Measurements from ENCODE around the gene COG7. TPM values are rescaled to one million over a fixed set of nuclear protein-coding genes. Genes with fewer than 3 reads are reported as not detected.

COG7 gene
- total and polyA plus RNA-seq, 2 of the 13 experiments (the other 11 are each of a cell fraction or from before 2014, with no cell fraction given): 12.6 to 54.5 TPM

DNA sequence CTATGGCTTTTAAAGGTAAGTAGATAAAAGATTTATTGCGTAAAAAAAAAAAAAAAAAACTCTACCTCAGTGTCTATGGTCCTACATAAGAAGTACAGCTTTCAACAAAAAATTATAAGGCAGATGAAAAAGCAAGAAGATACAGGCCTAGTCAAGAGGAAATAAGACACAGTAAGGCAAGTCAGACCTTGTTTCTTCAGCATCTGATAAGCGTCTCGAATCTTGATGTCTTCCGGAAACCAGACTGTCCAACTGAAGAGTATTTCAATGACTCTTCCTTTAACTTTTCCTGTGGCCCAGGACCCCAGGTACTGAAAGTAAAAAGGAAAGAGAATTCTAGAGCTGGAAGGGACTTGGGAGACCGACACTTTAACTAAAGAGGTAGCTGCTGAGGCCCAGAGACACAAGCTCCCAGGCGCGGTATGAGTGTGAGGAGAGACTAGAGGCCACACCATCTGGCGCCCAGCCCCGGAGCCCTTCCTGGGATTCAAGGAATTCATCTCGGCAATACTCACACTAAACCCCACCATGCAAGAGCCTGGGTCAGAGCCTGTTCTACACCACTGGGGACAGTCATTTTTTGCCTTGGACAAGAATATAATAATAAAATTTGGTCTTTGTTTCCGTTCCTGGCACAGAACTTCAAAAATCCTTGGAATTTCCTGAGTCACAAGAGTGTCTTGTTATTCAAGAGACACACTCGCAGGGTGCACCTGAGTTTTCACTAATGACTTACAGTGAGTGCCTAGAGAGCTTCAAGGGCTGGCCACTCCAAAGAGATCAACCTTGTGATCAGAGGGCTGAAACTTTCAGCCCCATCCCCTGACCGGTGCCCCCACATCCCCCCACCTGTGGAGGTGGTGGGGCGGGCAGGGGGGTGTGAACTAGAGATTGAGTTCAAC lies 38.8 kb upstream of the COG7 start (continued):
- TF ChIP-seq ZNF124 (CRISPR knock-in tag; IDR thresholded peaks at IDR 0.05) (no peak), CEBPB (IDR thresholded peaks at IDR 0.05; ENCODE audit: borderline replicate concordance, low read depth, low read length) (no peak)

DNA sequence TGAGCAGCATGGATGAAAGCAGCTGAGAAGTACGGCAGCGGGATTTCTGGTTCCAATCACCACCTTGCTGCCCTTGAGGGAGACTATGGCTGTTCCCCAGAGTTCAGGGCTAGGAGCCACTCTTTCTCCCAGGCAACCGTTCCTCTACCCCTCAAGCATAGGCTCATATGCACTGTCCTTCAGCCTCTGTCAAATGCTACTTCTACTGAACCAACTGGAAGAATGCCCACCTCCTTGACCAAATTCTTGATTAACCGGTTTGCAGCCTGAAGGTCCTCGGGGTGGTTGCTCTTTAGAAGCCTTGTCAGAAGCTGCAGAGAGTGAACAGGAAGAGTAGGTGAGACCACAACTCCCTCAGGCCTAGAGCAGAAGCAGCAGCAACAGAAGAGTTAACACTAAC lies 33.5 kb upstream of the COG7 start:
- peaks cover 76 to 94% of the 10 kb centered on the region in 2 experiments for H3K36me3 ChIP-seq (replicated peaks in 1 of 2; ENCODE audit: control insufficient read depth in 1 of 2, insufficient read depth in 2 of 2, low read length in 2 of 2)
- no peak for FAIRE-seq
- no TSS peak for BruUV-seq (replicated peaks)

DNA sequence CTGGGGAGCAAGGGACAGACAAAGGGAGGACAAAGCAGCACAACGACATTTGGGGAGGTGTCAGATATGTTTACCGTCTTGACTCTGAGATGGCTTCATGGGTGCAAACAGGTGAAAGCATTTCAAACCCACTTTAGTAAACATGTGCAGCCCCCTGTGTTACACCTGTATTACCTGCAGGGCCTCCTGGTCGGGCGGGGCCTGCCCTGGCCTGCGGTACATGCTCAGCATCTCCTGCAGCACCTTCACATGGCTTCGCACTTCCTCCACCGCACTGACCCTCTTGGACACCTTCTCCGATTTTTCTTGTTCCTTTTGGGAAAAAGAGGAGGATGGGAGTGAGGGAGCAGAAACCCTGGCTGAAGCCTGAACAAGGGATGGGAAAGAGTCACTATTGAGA lies 32.9 kb upstream of the COG7 start:
- FAIRE-seq (no peak), ATAC-seq (no peak; the same call in 1 of the 3 replicates), DNase-seq (ENCODE audit: low spot score) (no peak)
- H4K20me1 ChIP-seq (ENCODE audit: insufficient read depth, low read length): no peaks in the 10 kb centered on the region
- H3K9me3 ChIP-seq (ENCODE audit: low read length): no peaks in the 10 kb centered on the region
- 95% methylated on average over 8 of the region's 8 CpGs for WGBS (ENCODE audit: low lambda C conversion rate)
- intact Hi-C loops (cut with micrococcal nuclease; ENCODE audit: unreplicated experiment) (no loop called here), in situ Hi-C loops (cut with HindIII; ENCODE audit: extremely low pct_ligation_motif_present, low pct_unique_long_range_greater_than_20kb) (no loop called here)
- H3K4me3 ChIP-seq (replicated peaks in 1 of 3; ENCODE audit: insufficient read depth in 1 of 3, low read depth in 2 of 3, low read length in 3 of 3): no peak overlapping the region
- TF ChIP-seq MNT (IDR thresholded peaks at IDR 0.05) (peak; percentile 20; the same call in 1 of the 2 replicates), STAG1 (CRISPR knock-in tag; IDR thresholded peaks at IDR 0.05) (no peak)
- no peaks in the 10 kb centered on the region for H3K79me2 ChIP-seq (ENCODE audit: insufficient read depth, low read length)
- no peaks in the 10 kb centered on the region for H3K27me3 ChIP-seq (ENCODE audit: control insufficient read depth in 1 of 2, insufficient read depth in 2 of 2, low read length in 2 of 2)
- H3K4me1 ChIP-seq (ENCODE audit: insufficient read depth, low read length): no peaks in the 10 kb centered on the region
- POLR2A ChIA-PET: no interaction called here
- peaks cover 74 to 94% of the 10 kb centered on the region in 2 experiments for H3K36me3 ChIP-seq (replicated peaks in 1 of 2; ENCODE audit: control insufficient read depth in 1 of 2, insufficient read depth in 2 of 2, low read length in 2 of 2)
- CTCF ChIA-PET (ENCODE audit: low intra/inter-chr PET ratio, low total read pairs): no interaction called here
- H2AFZ ChIP-seq (ENCODE audit: low read length): no peak overlapping the region
- H3K9ac ChIP-seq (ENCODE audit: insufficient read depth, low read depth, low read length): no peak overlapping the region
- no peak overlapping the region for H3K4me2 ChIP-seq (ENCODE audit: low read depth, low read length)
- BruUV-seq (replicated peaks): no TSS peak
- H3K27ac ChIP-seq (ENCODE audit: extremely low read length, insufficient read depth, low read length): no peak overlapping the region

More for the DNA sequence above, 33.5 kb upstream of the COG7 start:
- Histone ChIP-seq H3K9me3 (ENCODE audit: low read length) (no peaks in the 10 kb centered on the region), H3K4me3 (replicated peaks in 1 of 3; ENCODE audit: insufficient read depth in 1 of 3, low read depth in 2 of 3, low read length in 3 of 3) (no peak overlapping the region), H4K20me1 (ENCODE audit: insufficient read depth, low read length) (no peaks in the 10 kb centered on the region), H3K27ac (ENCODE audit: extremely low read length, insufficient read depth, low read length) (no peak overlapping the region), H2AFZ (ENCODE audit: low read length) (no peak overlapping the region), H3K9ac (ENCODE audit: insufficient read depth, low read depth, low read length) (no peak overlapping the region), H3K27me3 (ENCODE audit: control insufficient read depth in 1 of 2, insufficient read depth in 2 of 2, low read length in 2 of 2) (no peaks in the 10 kb centered on the region), H3K4me1 (ENCODE audit: insufficient read depth, low read length) (no peaks in the 10 kb centered on the region), H3K79me2 (ENCODE audit: insufficient read depth, low read length) (no peaks in the 10 kb centered on the region), H3K4me2 (ENCODE audit: low read depth, low read length) (no peak overlapping the region)
- in situ Hi-C loops (cut with HindIII; ENCODE audit: extremely low pct_ligation_motif_present, low pct_unique_long_range_greater_than_20kb): no loop called here
- DNase-seq (ENCODE audit: low spot score) (no peak), ATAC-seq (peak; percentile 11; the same call in 1 of the 3 replicates)
- CTCF ChIA-PET (ENCODE audit: low intra/inter-chr PET ratio, low total read pairs): no interaction called here
- POLR2A ChIA-PET: no interaction called here
- TF ChIP-seq ZNF652 (CRISPR knock-in tag; IDR thresholded peaks at IDR 0.05; ENCODE audit: borderline replicate concordance, low read depth) (0 out of 2 replicates have a peak, but pooled peaks have one; percentile 17), ZNF564 (CRISPR knock-in tag; IDR thresholded peaks at IDR 0.05) (no peak), RFXAP (CRISPR knock-in tag; IDR thresholded peaks at IDR 0.05; ENCODE audit: borderline replicate concordance) (0 out of 2 replicates have a peak, but pooled peaks have one; percentile 33), MAZ (IDR thresholded peaks at IDR 0.05; ENCODE audit: borderline replicate concordance, low read depth, low read length) (no peak), MAZ (CRISPR knock-in tag; IDR thresholded peaks at IDR 0.05; ENCODE audit: low read depth) (no peak)
- WGBS (ENCODE audit: low lambda C conversion rate): 97% methylated on average over 5 of the region's 5 CpGs
- intact Hi-C loops (cut with micrococcal nuclease; ENCODE audit: unreplicated experiment): no loop called here

All from HepG2 (cell line).